SK-N-MC (cell line): ENCODE data around the gene PPP2R3A.

Source experiments
- EZH2 ChIP-seq: fragments of 200-600 bp; sonication (generic); IDR thresholded peaks from one replicate; pipeline ENCODE4 v1.6.1; 2017; ENCODE audit warnings: antibody characterized with exemption
- FOXP2 ChIP-seq: optimal IDR thresholded peaks from 2 replicates; pipeline ENCODE3; 2011; ENCODE audit warnings: mild to moderate bottlenecking, moderate library complexity; ENCODE audit not compliant: insufficient read depth; ENCODE audit errors: extremely low read length, control extremely low read depth
- POLR2AphosphoS5 ChIP-seq: IDR thresholded peaks from 2 replicates; pipeline ENCODE4 v1.6.1; 2012; ENCODE audit warnings: mild to moderate bottlenecking, low read depth, low read length, borderline replicate concordance

DNA sequence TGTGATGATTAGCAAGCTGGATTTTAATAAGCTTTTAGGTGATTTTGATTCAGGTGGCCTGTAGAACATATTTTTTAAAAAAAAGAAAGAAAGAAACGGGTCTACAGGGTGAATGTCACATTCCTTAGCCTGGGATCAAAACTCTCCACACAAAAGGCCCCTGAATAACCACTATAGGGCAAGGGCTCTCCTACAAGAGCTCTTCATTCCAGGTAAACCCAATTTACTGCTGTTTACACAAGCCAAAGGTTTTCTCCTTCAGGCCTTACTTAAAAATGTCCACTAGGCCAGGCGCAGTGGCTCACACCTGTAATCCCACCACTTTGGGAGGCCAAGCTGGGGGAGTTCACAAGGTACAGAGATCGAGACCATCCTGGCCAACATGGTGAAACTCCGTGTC, 222.3 kb downstream of the PPP2R3A start:
- TF ChIP-seq EZH2: no peak
- no peak for TF ChIP-seq POLR2AphosphoS5
- no peak for TF ChIP-seq FOXP2
